H1 (cell line): ENCODE results near the gene PHF10. TPM values are rescaled to one million over a fixed set of nuclear protein-coding genes. Genes with fewer than 3 reads are reported as not detected.
A peak's percentile ranks its signal among the peaks of the same experiment; 100 is the strongest.

Experiments
- CTCF ChIA-PET: fragments of 300-600 bp; sonication (Branson Sonifier 250); formaldehyde crosslinking; loops from one replicate; lab custom pipeline; 2021; ENCODE audit not compliant: partially characterized antibody; lab: Charles Lee
- POLR2A ChIA-PET: fragments of 300-600 bp; sonication (Branson Sonifier 250); formaldehyde crosslinking; loops from one replicate; lab custom pipeline; 2021; ENCODE audit warnings: inconsistent platforms; ENCODE audit not compliant: partially characterized antibody; lab: Charles Lee
- DNase-seq, 2 experiments: peaks; one replicate each; pipeline versions ENCODE4 v3.0.0 to v3.0.0-alpha.2; 2010 to 2022; ENCODE audit warnings: low spot score in 2 of 2, low read depth in 1 of 2, mixed read lengths in 1 of 2
- FAIRE-seq: peaks from 2 replicates; lab custom pipeline; 2011; peaks lifted over from hg19 to GRCh38; lab: Jason Lieb, UNC
- H2AFZ ChIP-seq: 2 replicates; pipeline ENCODE4 v1.8.1; 2012; ENCODE audit warnings: low read length, inconsistent platforms
- H2AK5ac ChIP-seq: 2 replicates; pipeline ENCODE4 v1.6.1; 2013; ENCODE audit warnings: low read depth, low read length
- H2BK120ac ChIP-seq: replicated peaks from 2 replicates; pipeline ENCODE3; 2013; ENCODE audit warnings: low read depth, low read length, inconsistent platforms
- H2BK12ac ChIP-seq: 2 replicates; pipeline ENCODE4 v1.6.1; 2013; ENCODE audit warnings: low read depth, low read length
- H2BK15ac ChIP-seq: 2 replicates; pipeline ENCODE4 v1.6.1; 2013; ENCODE audit warnings: low read length
- H2BK20ac ChIP-seq: 2 replicates; pipeline ENCODE4 v1.6.1; 2013; ENCODE audit warnings: low read length
- H2BK5ac ChIP-seq: 2 replicates; pipeline ENCODE4 v1.6.1; 2013; ENCODE audit warnings: low read depth, low read length
- H3K14ac ChIP-seq: 2 replicates; pipeline ENCODE4 v1.6.1; 2013; ENCODE audit warnings: inconsistent platforms; ENCODE audit not compliant: insufficient read length
- H3K18ac ChIP-seq: 2 replicates; pipeline ENCODE4 v1.6.1; 2013; ENCODE audit warnings: low read length; ENCODE audit errors: extremely low read depth
- H3K23ac ChIP-seq: 2 replicates; pipeline ENCODE4 v1.6.1; 2013; ENCODE audit warnings: inconsistent platforms; ENCODE audit not compliant: insufficient read length
- H3K23me2 ChIP-seq: 2 replicates; pipeline ENCODE4 v1.6.1; 2013; ENCODE audit warnings: low read depth, low read length
- H3K27ac ChIP-seq: 2 replicates; pipeline ENCODE4 v1.6.1; 2011; ENCODE audit warnings: low read depth, low read length, inconsistent platforms
- H3K27me3 ChIP-seq, 4 experiments: replicated peaks in 1 of 4; 1 replicate in 1 of 4; 2 replicates in 3 of 4; pipeline versions ENCODE4 v1.6.1 to v1.8.1; 2011 to 2013; ENCODE audit warnings: low read length in 3 of 4, mild to moderate bottlenecking in 3 of 4, inconsistent platforms in 2 of 4, mixed read lengths in 2 of 4, moderate library complexity in 1 of 4; ENCODE audit not compliant: control insufficient read depth in 3 of 4, insufficient read depth in 3 of 4; ENCODE audit errors: extremely low read depth in 1 of 4
- H3K36me3 ChIP-seq, 4 experiments: 2 replicates each; pipeline versions ENCODE4 v1.6.1 to v1.8.1; 2011 to 2013; ENCODE audit warnings: mild to moderate bottlenecking in 4 of 4, low read length in 3 of 4, moderate library complexity in 2 of 4, control low read depth in 1 of 4, inconsistent platforms in 1 of 4; ENCODE audit not compliant: insufficient read depth in 4 of 4, control insufficient read depth in 2 of 4
- H3K4ac ChIP-seq: replicated peaks from 2 replicates; pipeline ENCODE3; 2013; ENCODE audit warnings: low read length, low read depth, mixed read lengths, inconsistent platforms; ENCODE audit not compliant: insufficient read length
- H3K4me1 ChIP-seq, 4 experiments: replicated peaks in 1 of 4; 1 replicate in 1 of 4; 2 replicates in 3 of 4; pipeline versions ENCODE4 v1.6.1 to v1.8.1; 2011 to 2013; ENCODE audit warnings: low read length in 3 of 4, inconsistent platforms in 2 of 4, mixed read lengths in 1 of 4; ENCODE audit not compliant: insufficient read depth in 4 of 4, control insufficient read depth in 3 of 4
- H3K4me2 ChIP-seq, 2 experiments: 2 replicates each; pipeline versions ENCODE4 v1.6.1 to v1.8.1; 2011 to 2013; ENCODE audit warnings: low read depth in 2 of 2, low read length in 2 of 2, control low read depth in 1 of 2, inconsistent platforms in 1 of 2, mild to moderate bottlenecking in 1 of 2; ENCODE audit not compliant: insufficient read depth in 1 of 2
- H3K4me3 ChIP-seq, 4 experiments: fragments of 200-600, 300-600 bp in 1 of 4; sonication (generic), shearing (Covaris generic), sonication (Bioruptor Twin) in 1 of 4; 2 replicates each; pipeline versions ENCODE4 v1.5.1 to v1.8.1; 2011 to 2016; ENCODE audit warnings: low read length in 4 of 4, low read depth in 3 of 4, control low read depth in 2 of 4, inconsistent platforms in 2 of 4, mild to moderate bottlenecking in 2 of 4, mixed read lengths in 1 of 4, moderate library complexity in 1 of 4; ENCODE audit not compliant: insufficient read depth in 2 of 4; ENCODE audit errors: extremely low read depth in 1 of 4
- H3K56ac ChIP-seq: replicated peaks from 2 replicates; pipeline ENCODE3; 2013; ENCODE audit warnings: low read depth, mild to moderate bottlenecking, mixed read lengths, low read length, inconsistent platforms; ENCODE audit not compliant: insufficient read length
- H3K79me1 ChIP-seq: 2 replicates; pipeline ENCODE4 v1.6.1; 2013; ENCODE audit warnings: low read depth, low read length, control low read depth
- H3K79me2 ChIP-seq, 2 experiments: 2 replicates each; pipeline versions ENCODE4 v1.6.1 to v1.8.1; 2012 to 2013; ENCODE audit warnings: low read length in 2 of 2, mild to moderate bottlenecking in 2 of 2, inconsistent platforms in 1 of 2; ENCODE audit not compliant: insufficient read depth in 2 of 2, control insufficient read depth in 1 of 2
- H3K9ac ChIP-seq, 4 experiments: replicated peaks in 1 of 4; 1 replicate in 1 of 4; 2 replicates in 3 of 4; pipeline versions ENCODE4 v1.6.1 to v1.8.1; 2011 to 2013; ENCODE audit warnings: low read depth in 3 of 4, low read length in 3 of 4, control low read depth in 2 of 4, mild to moderate bottlenecking in 2 of 4, moderate library complexity in 2 of 4, inconsistent platforms in 1 of 4; ENCODE audit errors: extremely low read depth in 1 of 4
- H3K9me3 ChIP-seq, 2 experiments: 2 replicates each; pipeline versions ENCODE4 v1.6.1 to v1.8.1; 2012 to 2013; ENCODE audit warnings: mild to moderate bottlenecking in 2 of 2, moderate library complexity in 2 of 2, control low read depth in 1 of 2, inconsistent platforms in 1 of 2, low read depth in 1 of 2, low read length in 1 of 2, mixed read lengths in 1 of 2; ENCODE audit not compliant: insufficient read depth in 2 of 2
- H4K20me1 ChIP-seq, 2 experiments: replicated peaks in 1 of 2; 2 replicates each; pipeline versions ENCODE3 to v1.8.1; 2011 to 2013; ENCODE audit warnings: inconsistent platforms in 2 of 2, low read length in 2 of 2, mild to moderate bottlenecking in 1 of 2; ENCODE audit not compliant: insufficient read depth in 2 of 2, control insufficient read depth in 1 of 2
- H4K5ac ChIP-seq: 2 replicates; pipeline ENCODE4 v1.6.1; 2013; ENCODE audit warnings: low read length, low read depth, mixed read lengths, inconsistent platforms; ENCODE audit not compliant: insufficient read length
- H4K8ac ChIP-seq: 2 replicates; pipeline ENCODE4 v1.8.0; 2013; ENCODE audit warnings: mild to moderate bottlenecking, moderate library complexity, low read length, inconsistent platforms; ENCODE audit not compliant: insufficient read depth; ENCODE audit errors: extremely low read depth
- H4K91ac ChIP-seq: replicated peaks from 2 replicates; pipeline ENCODE3; 2013; ENCODE audit warnings: low read length, mixed read lengths, inconsistent platforms; ENCODE audit not compliant: insufficient read length
- BACH1 ChIP-seq: IDR thresholded peaks from 2 replicates; pipeline ENCODE4 v1.6.1; 2012; ENCODE audit warnings: low read length, improper control_type of control experiment
- SIX5 ChIP-seq: IDR thresholded peaks from 2 replicates; pipeline ENCODE4 v1.6.1; 2011; ENCODE audit warnings: mild to moderate bottlenecking, low read depth, low read length
- WGBS, 2 experiments: shearing (Covaris generic) in 1 of 2; methylation state at CpG; one replicate each; pipeline versions ENCODE4 v1.1.6 to v1.1.7; 2013 to 2015; ENCODE audit warnings: low lambda C conversion rate in 2 of 2, mixed read lengths in 2 of 2, inconsistent platforms in 1 of 2, low coverage in 1 of 2, missing lambda C conversion rate in 1 of 2; ENCODE audit not compliant: insufficient replicate concordance in 2 of 2, insufficient coverage in 1 of 2, insufficient read length in 1 of 2; ENCODE audit errors: extremely low coverage in 1 of 2, missing lambda C conversion rate in 1 of 2; 5-methylcytosine and 5-hydroxymethylcytosine counted together
- polyA plus RNA-seq, 7 experiments: library from polyadenylated mRNA; depleted of rRNA in 3 of 7; stranded (reverse) in 5 of 7; unstranded in 2 of 7; fragments of >200 nt in 5 of 7; fragments of 200-250 nt in 2 of 7; gene quantifications; 1 replicate in 5 of 7; 2 replicates in 1 of 7; 4 replicates in 1 of 7; pipeline versions ENCODE4 v1.2.1 to v1.2.3, GENCODE V29; 2011 to 2013; ENCODE audit warnings: missing spikeins in 2 of 7, mixed read lengths in 2 of 7
- total RNA-seq: library from RNA; stranded (reverse); fragmentation: NEBNext Ultra II Directional; extraction: Animal tissue kit (Norgen Biotek cat#: 25700); gene quantifications from 2 replicates; pipeline ENCODE4 v1.2.1, GENCODE V29; 2021

Gene PHF10
- total and polyA plus RNA-seq, 2 of the 8 experiments (the other 6 are each of a cell fraction or from before 2014, with no cell fraction given), result 15.6 to 51.1 TPM

- Histone ChIP-seq H2BK20ac (no peak overlapping the region), H3K18ac (no peak overlapping the region), H4K5ac (no peak overlapping the region), H3K9ac (no peak overlapping the region), H3K4me2 (no peak overlapping the region), H3K4ac (no peak overlapping the region), H2BK5ac (no peak overlapping the region), H3K14ac (no peak overlapping the region), H3K36me3 (peaks cover 14 to 68% (median 43%) of the 10 kb centered on the region in 4 experiments), H3K27ac (no peak overlapping the region), H4K20me1 (peaks cover 0 to 5% of the 10 kb centered on the region in 2 experiments), H4K91ac (no peak overlapping the region), H3K4me1 (no peaks in the 10 kb centered on the region), H2BK12ac (no peak overlapping the region), H3K79me1 (no peaks in the 10 kb centered on the region), H2BK15ac (no peak overlapping the region), H3K27me3 (no peaks in the 10 kb centered on the region), H3K4me3 (no peak overlapping the region), H3K9me3 (peaks cover 13 to 29% of the 10 kb centered on the region in 2 experiments), H3K23me2 (peaks cover 8% of the 10 kb centered on the region; the same call in 1 of the 2 replicates), H3K56ac (no peak overlapping the region), H2BK120ac (no peak overlapping the region), H4K8ac (peak overlapping the region; percentile 38; the same call in 1 of the 2 replicates), H2AFZ (no peak overlapping the region), H3K79me2 (no peaks in the 10 kb centered on the region), H2AK5ac (no peak overlapping the region), H3K23ac (no peak overlapping the region)
- WGBS, 2 experiments, result 93% methylated on average over 45 of the region's 46 CpGs; no CpG with 5 or more reads in 1 of the 2 experiments
- ChIA-PET CTCF (no interaction called here), POLR2A (interaction anchor here (1.7 kb wide), 1 partner anchor 47 kb away, joined by 5 read pairs; the partner anchor contains the start of genes C6orf120 and WDR27)
- no peak for DNase-seq
- no peak for FAIRE-seq
- TF ChIP-seq BACH1, result no peak
- TF ChIP-seq SIX5, result no peak
- TF ChIP-seq, all 59 proteins: peak for 0
These were observed 69.5 kb downstream of the PHF10 start for GRCh38 chr6:169654598-169655391.
